Testis (tissue), 3 donors: Measurements from ENCODE around the gene ANKRD34B. TPM values are rescaled to one million over a fixed set of nuclear protein-coding genes. Genes with fewer than 3 reads are reported as not detected.

Source experiments
- DNase-seq: peaks from one replicate; pipeline ENCODE4 v3.0.0-alpha.2; 2019
- H3K27ac ChIP-seq, 2 donors: fragments of 200-600 bp; sonication (generic); one replicate each; pipeline ENCODE4 v1.5.1; 2019
- H3K27me3 ChIP-seq: fragments of 200-600 bp; sonication (generic); one replicate; pipeline ENCODE4 v1.5.1; 2019
- H3K36me3 ChIP-seq: fragments of 200-600 bp; sonication (generic); one replicate; pipeline ENCODE4 v1.5.1; 2017; ENCODE audit warnings: low read depth; ENCODE audit errors: missing control alignments
- H3K4me1 ChIP-seq: fragments of 200-600 bp; sonication (generic); one replicate; pipeline ENCODE4 v1.5.1; 2019
- H3K4me3 ChIP-seq, 2 donors: fragments of 200-600 bp; sonication (generic); one replicate each; pipeline ENCODE4 v1.5.1; 2017 to 2019
- H3K9me3 ChIP-seq: fragments of 200-600 bp; sonication (generic); one replicate; pipeline ENCODE4 v1.5.1; 2017
- CTCF ChIP-seq, 3 experiments: fragments of 450-650 bp in 2 of 3; fragments of 200-600 bp in 1 of 3; sonication (generic) in 1 of 3; IDR thresholded peaks; one replicate each; pipeline ENCODE4 v1.5.1; 2016 to 2019; ENCODE audit warnings: antibody characterized with exemption in 3 of 3, mild to moderate bottlenecking in 2 of 3, moderate library complexity in 1 of 3
- POLR2A ChIP-seq: fragments of 450-650 bp; IDR thresholded peaks from one replicate; pipeline ENCODE4 v1.6.1; 2017; ENCODE audit warnings: antibody characterized with exemption, mild to moderate bottlenecking, moderate library complexity
- WGBS, 2 donors: methylation state at CpG; one replicate each; pipeline ENCODE4 v1.1.5; 2018; 5-methylcytosine and 5-hydroxymethylcytosine counted together
- intact Hi-C: fragments of 100-400 bp; cut with DNase I; formaldehyde crosslinking; loops from one replicate; pipeline ENCODE4 v1.15.1; 2023; ENCODE audit warnings: low total_unique reads
- polyA plus RNA-seq: library from polyadenylated mRNA; stranded (reverse); fragments of 350-450 nt; fragmentation: Illumina TruSeq; extraction: RNeasy Lipid Tissue Mini Kit (QIAGEN cat#74804); gene quantifications from one replicate; pipeline ENCODE4 v1.2.3, GENCODE V29; 2014; ENCODE audit warnings: low read depth, low replicate concordance; ENCODE audit not compliant: insufficient read depth
- small RNA-seq, 2 donors: library from RNA; depleted of rRNA; stranded (forward); fragments of <200 nt; gene quantifications; one replicate each; pipeline ENCODE3, GENCODE V24; 2016
- total RNA-seq, 2 donors: library from RNA; depleted of rRNA; stranded (reverse); fragments of >200 nt; gene quantifications; one replicate each; pipeline ENCODE4 v1.2.3, GENCODE V29; 2016

The ANKRD34B gene
- total and polyA plus RNA-seq, 3 donors from 2014 or later, result 0.12 to 0.34 (median 0.16) TPM

GRCh38 chr5:80516826-80517225 is 53.3 kb downstream of the ANKRD34B start:
- Histone ChIP-seq H3K27me3 (no peaks in the 10 kb centered on the region), H3K4me3 (no peak overlapping the region), H3K9me3 (no peaks in the 10 kb centered on the region), H3K36me3 (no peaks in the 10 kb centered on the region), H3K27ac (no peak overlapping the region), H3K4me1 (no peaks in the 10 kb centered on the region)
- TF ChIP-seq POLR2A (no peak), CTCF (IDR thresholded peaks at IDR 0.05) (no peak)
- intact Hi-C loops, result no loop called here
- 85 to 92% methylated on average over 4 of the region's 4 CpGs for WGBS, 2 donors
- no peak for DNase-seq

- DNase-seq, result no peak
- Histone ChIP-seq H3K27ac (no peak overlapping the region), H3K4me3 (no peak overlapping the region), H3K27me3 (no peaks in the 10 kb centered on the region), H3K36me3 (no peaks in the 10 kb centered on the region), H3K4me1 (no peaks in the 10 kb centered on the region), H3K9me3 (no peaks in the 10 kb centered on the region)
- intact Hi-C loops, result no loop called here
- 90 to 92% methylated on average over 4 of the region's 4 CpGs for WGBS, 2 donors
- no peak for TF ChIP-seq POLR2A
- no peak for TF ChIP-seq CTCF (IDR thresholded peaks at IDR 0.05)
Measured at GRCh38 chr5:80509362-80509761, 60.7 kb downstream of the ANKRD34B start.

- no peak for DNase-seq
- 92 to 96% methylated on average over 6 of the region's 6 CpGs for WGBS, 2 donors
- Histone ChIP-seq H3K4me3 (no peak overlapping the region), H3K27me3 (no peaks in the 10 kb centered on the region), H3K9me3 (no peaks in the 10 kb centered on the region), H3K27ac (no peak overlapping the region), H3K36me3 (no peaks in the 10 kb centered on the region), H3K4me1 (no peaks in the 10 kb centered on the region)
- TF ChIP-seq CTCF (IDR thresholded peaks at IDR 0.05), result no peak
- TF ChIP-seq POLR2A, result no peak
- intact Hi-C loops, result no loop called here
Measured at GRCh38 chr5:80508844-80509243, 61.2 kb downstream of the ANKRD34B start.

GRCh38 chr5:80507663-80508062 is 62.4 kb downstream of the ANKRD34B start:
- intact Hi-C loops, result no loop called here

More at GRCh38 chr5:80507663-80508062, 62.4 kb downstream of the ANKRD34B start:
- DNase-seq, result no peak
- Histone ChIP-seq H3K27me3 (no peaks in the 10 kb centered on the region), H3K27ac (no peak overlapping the region), H3K4me3 (no peak overlapping the region), H3K36me3 (no peaks in the 10 kb centered on the region), H3K9me3 (no peaks in the 10 kb centered on the region), H3K4me1 (no peaks in the 10 kb centered on the region)
- WGBS, 2 donors, result 98% methylated on average over 3 of the region's 3 CpGs
- TF ChIP-seq CTCF (IDR thresholded peaks at IDR 0.05) (no peak), POLR2A (no peak)

Small RNAs within 50 kb of the gene (small RNA-seq; reads per million reads assigned to genes)
- gene DBIP2, result 0 to 0.09 reads per million in 2 donors

Other genes with a start within 250 kb of the ANKRD34B start
- 10 to 100 TPM; 50.0 to 52.7 TPM for gene ZFYVE16, start 162.2 kb downstream of the ANKRD34B start, total RNA-seq
- gene ZFYVE16, start 162.2 kb downstream of the ANKRD34B start, polyA plus RNA-seq, result 16.3 TPM
- 1 to 10 TPM; 2.8 to 5.0 TPM for gene FAM151B, start 82.2 kb downstream of the ANKRD34B start, total RNA-seq
- gene FAM151B, start 82.2 kb downstream of the ANKRD34B start, polyA plus RNA-seq, result 2.8 TPM
- gene MSH3, start 84.4 kb upstream of the ANKRD34B start, total RNA-seq, result 10 to 100 TPM; 16.6 to 17.7 TPM
- gene MSH3, start 84.4 kb upstream of the ANKRD34B start, polyA plus RNA-seq, result 7.6 TPM
- gene DHFR, start 84.7 kb upstream of the ANKRD34B start, total RNA-seq, result 10 to 100 TPM; 16.8 to 18.0 TPM
- gene DHFR, start 84.7 kb upstream of the ANKRD34B start, polyA plus RNA-seq, result 35.2 TPM